ENCODE data around the gene TLE3. TPM values are rescaled to one million over a fixed set of nuclear protein-coding genes. Genes with fewer than 3 reads are reported as not detected.

The TLE3 gene
- total RNA-seq, 1 experiment from 2014 or later = 98.2 TPM

GRCh38 chr15:70067011-70067410 is 30.7 kb downstream of the TLE3 start:
- Histone ChIP-seq H2BK120ac (ENCODE audit: low read depth, low read length, poor library complexity, severe bottlenecking) (no peak overlapping the region), H2AFZ (ENCODE audit: low read length) (no peak overlapping the region), H3K27me3 (ENCODE audit: insufficient read depth, low read length) (no peaks in the 10 kb centered on the region), H2AK5ac (ENCODE audit: insufficient read length, low read length) (no peak overlapping the region), H2BK12ac (ENCODE audit: insufficient read length, low read depth, low read length) (no peak overlapping the region), H4K5ac (ENCODE audit: insufficient read length, low read depth, low read length) (no peak overlapping the region), H2BK15ac (ENCODE audit: low read depth, low read length) (no peak overlapping the region), H3K23ac (ENCODE audit: insufficient read length, low read depth, low read length) (no peak overlapping the region), H3K79me1 (ENCODE audit: insufficient read depth, low read depth, low read length, poor library complexity, severe bottlenecking) (no peaks in the 10 kb centered on the region), H2BK20ac (ENCODE audit: low read depth, low read length, poor library complexity, severe bottlenecking) (no peak overlapping the region), H3K56ac (ENCODE audit: insufficient read length, low read depth, low read length) (no peak overlapping the region), H4K20me1 (ENCODE audit: control insufficient read depth, insufficient read depth, insufficient read length) (no peaks in the 10 kb centered on the region), H3K9ac (ENCODE audit: extremely low read depth, insufficient read length, low read length) (no peak overlapping the region), H3K9me3 (ENCODE audit: control insufficient read depth, low read depth, low read length) (no peaks in the 10 kb centered on the region), H4K8ac (replicated peaks; ENCODE audit: insufficient read length, low read depth, low read length) (no peak overlapping the region), H3K14ac (ENCODE audit: insufficient read depth, low read length) (no peak overlapping the region), H3K18ac (ENCODE audit: insufficient read length, low read depth, low read length) (no peak overlapping the region), H4K91ac (ENCODE audit: insufficient read length, low read depth, low read length) (no peak overlapping the region), H3K23me2 (ENCODE audit: insufficient read length, low read depth, low read length, poor library complexity, severe bottlenecking) (no peaks in the 10 kb centered on the region), H3K79me2 (ENCODE audit: insufficient read depth, low read length) (no peaks in the 10 kb centered on the region), H2BK5ac (ENCODE audit: insufficient read length, low read length) (no peak overlapping the region), H3K4me1 (ENCODE audit: insufficient read depth, low read length) (no peaks in the 10 kb centered on the region), H3K4me2 (ENCODE audit: insufficient read depth, insufficient read length, low read length) (no peak overlapping the region), H3T11ph (ENCODE audit: low read length) (no peak overlapping the region), H3K27ac (ENCODE audit: insufficient read length, low read depth, low read length) (no peak overlapping the region), H3K4ac (ENCODE audit: low read depth, low read length) (no peak overlapping the region)
- Mint-ChIP-seq H3K9me3 (no peaks in the 10 kb centered on the region), H3K27me3 (ENCODE audit: low read depth) (no peaks in the 10 kb centered on the region), H3K4me3 (no peak overlapping the region), H3K36me3 (ENCODE audit: insufficient read depth in 1 of 3, low read depth in 3 of 3) (peaks cover 16 to 84% (median 76%) of the 10 kb centered on the region in 3 experiments; a peak in 6 of 7 replicates), H3K27ac (no peak overlapping the region; a peak in 1 of 7 replicates), H3K4me1 (peaks cover 4 to 15% of the 10 kb centered on the region in 2 experiments; a peak in 2 of 4 replicates)
- WGBS (ENCODE audit: extremely low coverage, insufficient read length, low lambda C conversion rate) = no CpG with 5 or more reads among the region's 2 CpGs
- DNase-seq = no peak
- TF ChIP-seq CTCF (conservative IDR thresholded peaks at IDR 0.05) = no peak

All from H9 (cell line).